ENCODE results near the gene BCL2L13.

BCL2L13 gene

GRCh38 chr22:17596226-17596625, 42.3 kb upstream of the BCL2L13 start:
- DNase-seq (ENCODE audit: low spot score) (no peak), ATAC-seq (ENCODE audit: low read depth) (no peak)
- no peak overlapping the region for H3K4me3 ChIP-seq (ENCODE audit: severe bottlenecking)
- H3K9me3 ChIP-seq (ENCODE audit: severe bottlenecking) = no peaks in the 10 kb centered on the region
- TF ChIP-seq CTCF (IDR thresholded peaks at IDR 0.05; ENCODE audit: poor library complexity, severe bottlenecking) = no peak
- no peaks in the 10 kb centered on the region for H3K4me1 ChIP-seq (ENCODE audit: insufficient read depth, poor library complexity, severe bottlenecking)
- no peaks in the 10 kb centered on the region for H3K27me3 ChIP-seq (ENCODE audit: insufficient read depth, poor library complexity, severe bottlenecking)
- no peak overlapping the region for H3K27ac ChIP-seq (ENCODE audit: poor library complexity, severe bottlenecking)
- H3K36me3 ChIP-seq (ENCODE audit: low read depth) = peaks cover 87% of the 10 kb centered on the region

GRCh38 chr22:17597217-17597616, 41.3 kb upstream of the BCL2L13 start:
- Histone ChIP-seq H3K36me3 (ENCODE audit: low read depth) (peaks cover 80% of the 10 kb centered on the region), H3K4me3 (ENCODE audit: severe bottlenecking) (no peak overlapping the region), H3K4me1 (ENCODE audit: insufficient read depth, poor library complexity, severe bottlenecking) (no peaks in the 10 kb centered on the region), H3K27ac (ENCODE audit: poor library complexity, severe bottlenecking) (no peak overlapping the region), H3K9me3 (ENCODE audit: severe bottlenecking) (no peaks in the 10 kb centered on the region), H3K27me3 (ENCODE audit: insufficient read depth, poor library complexity, severe bottlenecking) (no peaks in the 10 kb centered on the region)
- no peak for ATAC-seq (ENCODE audit: low read depth)
- DNase-seq (ENCODE audit: low spot score) = no peak
- no peak for TF ChIP-seq CTCF (IDR thresholded peaks at IDR 0.05; ENCODE audit: poor library complexity, severe bottlenecking)

- Histone ChIP-seq H3K36me3 (ENCODE audit: low read depth) (peaks cover 72% of the 10 kb centered on the region), H3K27ac (ENCODE audit: poor library complexity, severe bottlenecking) (no peak overlapping the region), H3K4me3 (ENCODE audit: severe bottlenecking) (no peak overlapping the region), H3K27me3 (ENCODE audit: insufficient read depth, poor library complexity, severe bottlenecking) (no peaks in the 10 kb centered on the region), H3K9me3 (ENCODE audit: severe bottlenecking) (no peaks in the 10 kb centered on the region), H3K4me1 (ENCODE audit: insufficient read depth, poor library complexity, severe bottlenecking) (no peaks in the 10 kb centered on the region)
- TF ChIP-seq CTCF (IDR thresholded peaks at IDR 0.05; ENCODE audit: poor library complexity, severe bottlenecking) = no peak
- no peak for ATAC-seq (ENCODE audit: low read depth)
- no peak for DNase-seq (ENCODE audit: low spot score)
Measured at GRCh38 chr22:17598318-17598717, 40.2 kb upstream of the BCL2L13 start.

- no peak overlapping the region for H3K27ac ChIP-seq (ENCODE audit: poor library complexity, severe bottlenecking)
- no peak overlapping the region for H3K4me3 ChIP-seq (ENCODE audit: severe bottlenecking)
- no peaks in the 10 kb centered on the region for H3K27me3 ChIP-seq (ENCODE audit: insufficient read depth, poor library complexity, severe bottlenecking)
- DNase-seq (ENCODE audit: low spot score) (no peak), ATAC-seq (ENCODE audit: low read depth) (no peak)
- no peaks in the 10 kb centered on the region for H3K9me3 ChIP-seq (ENCODE audit: severe bottlenecking)
- no peaks in the 10 kb centered on the region for H3K4me1 ChIP-seq (ENCODE audit: insufficient read depth, poor library complexity, severe bottlenecking)
- peaks cover 49% of the 10 kb centered on the region for H3K36me3 ChIP-seq (ENCODE audit: low read depth)
- TF ChIP-seq CTCF (IDR thresholded peaks at IDR 0.05; ENCODE audit: poor library complexity, severe bottlenecking) = no peak
Measured at GRCh38 chr22:17601031-17601430, 37.5 kb upstream of the BCL2L13 start.

- H3K36me3 ChIP-seq (ENCODE audit: low read depth) = peaks cover 46% of the 10 kb centered on the region
- ATAC-seq (ENCODE audit: low read depth) = no peak
- no peaks in the 10 kb centered on the region for H3K4me1 ChIP-seq (ENCODE audit: insufficient read depth, poor library complexity, severe bottlenecking)
Measured at GRCh38 chr22:17603668-17604067, 34.9 kb upstream of the BCL2L13 start.

More at GRCh38 chr22:17603668-17604067, 34.9 kb upstream of the BCL2L13 start:
- Histone ChIP-seq H3K4me3 (ENCODE audit: severe bottlenecking) (no peak overlapping the region), H3K9me3 (ENCODE audit: severe bottlenecking) (no peaks in the 10 kb centered on the region), H3K27ac (ENCODE audit: poor library complexity, severe bottlenecking) (no peak overlapping the region), H3K27me3 (ENCODE audit: insufficient read depth, poor library complexity, severe bottlenecking) (no peaks in the 10 kb centered on the region)
- no peak for DNase-seq (ENCODE audit: low spot score)
- no peak for TF ChIP-seq CTCF (IDR thresholded peaks at IDR 0.05; ENCODE audit: poor library complexity, severe bottlenecking)
